HG03025 (cell line): ENCODE measurements around the gene LLCFC1.
"Not testable (repeated sequence)": the region's sequence is repeated elsewhere in the genome, so short reads cannot be mapped to it uniquely, and the experiment has no call there.

Experiments
- ATAC-seq: cut with Tn5 transposase; IDR thresholded peaks from one replicate; pipeline ENCODE4 v1.9.1; 2021; ENCODE audit warnings: mild to moderate bottlenecking, moderate library complexity; ENCODE audit not compliant: unreplicated experiment, low FRiP score

Gene LLCFC1

GRCh38 chr7:142968229-142968628, 28.9 kb downstream of the LLCFC1 start:
- ATAC-seq: no peak

GRCh38 chr7:142969183-142969582, 29.9 kb downstream of the LLCFC1 start:
- no peak for ATAC-seq

- ATAC-seq: no peak
Observed at GRCh38 chr7:142974626-142975025, 35.3 kb downstream of the LLCFC1 start.

GRCh38 chr7:142978402-142978801, 39.1 kb downstream of the LLCFC1 start:
- ATAC-seq: not testable (repeated sequence)

GRCh38 chr7:142983825-142984224, 44.5 kb downstream of the LLCFC1 start:
- no peak for ATAC-seq

- ATAC-seq: no peak
Observed at GRCh38 chr7:142984297-142984696, 45.0 kb downstream of the LLCFC1 start.
